ENCODE results near the gene SEMA3C.
"Not testable (repeated sequence)": the region's sequence is repeated elsewhere in the genome, so short reads cannot be mapped to it uniquely, and the experiment has no call there.

The SEMA3C gene

DNA sequence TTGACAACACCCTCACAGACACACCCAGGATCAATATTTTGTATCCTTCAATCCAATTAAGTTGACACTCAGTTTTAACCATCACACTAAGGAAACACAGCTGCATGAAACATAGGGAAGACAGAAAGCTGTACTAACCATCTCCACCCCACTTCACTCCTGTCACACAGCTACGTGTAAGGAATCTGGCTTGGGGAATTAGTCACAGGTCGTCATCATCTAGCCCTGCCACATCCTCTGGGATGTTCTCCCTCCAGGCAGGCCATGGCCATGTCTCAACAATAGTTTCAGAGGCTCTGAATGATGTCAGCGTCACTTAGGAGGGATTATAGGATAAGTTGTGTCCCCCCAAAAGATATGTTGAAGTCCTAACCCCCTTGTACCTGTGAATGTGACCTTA, 10.8 kb upstream of the SEMA3C start:
- no peak for DNase-seq
- H3K79me2 ChIP-seq (ENCODE audit: insufficient read depth, low read length), result no peaks in the 10 kb centered on the region
- no peak overlapping the region for H2AFZ ChIP-seq (ENCODE audit: low read depth, low read length)

DNA sequence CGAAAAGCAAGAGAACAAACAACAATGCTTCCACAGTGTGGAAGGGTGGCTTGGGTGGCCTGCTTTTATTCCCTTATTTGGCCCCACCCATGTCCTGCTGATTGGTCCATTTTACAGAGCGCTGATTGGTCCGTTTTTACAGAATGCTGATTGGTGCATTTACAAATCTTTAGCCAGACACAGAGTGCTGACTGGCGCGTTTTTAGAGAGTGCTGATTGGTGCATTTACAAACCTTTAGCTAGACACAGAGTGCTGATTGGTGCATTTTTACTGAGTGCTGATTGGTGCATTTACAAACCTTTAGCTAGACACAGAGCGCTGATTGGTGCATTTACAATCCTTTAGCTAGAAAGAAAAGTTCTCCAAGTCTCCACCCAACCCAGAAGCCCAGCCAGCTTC, 8.1 kb upstream of the SEMA3C start:
- ATAC-seq (ENCODE audit: insufficient read depth, low read depth); H2AFZ ChIP-seq (ENCODE audit: low read depth, low read length); H3K9me3 ChIP-seq (ENCODE audit: insufficient read depth, low read length, severe bottlenecking); H4K20me1 ChIP-seq (ENCODE audit: insufficient read depth, low read length); H3K9ac ChIP-seq (ENCODE audit: low read depth, low read length); H3K27ac ChIP-seq (ENCODE audit: low read length); H3K36me3 ChIP-seq (ENCODE audit: insufficient read depth, low read length); H3K4me2 ChIP-seq (ENCODE audit: insufficient read depth, low read length); H3K4me3 ChIP-seq (ENCODE audit: low read depth in 1 of 2, low read length in 2 of 2); H3K79me2 ChIP-seq (ENCODE audit: insufficient read depth, low read length); H3K27me3 ChIP-seq (ENCODE audit: insufficient read depth, low read length, poor library complexity); DNase-seq; H3K4me1 ChIP-seq (ENCODE audit: insufficient read depth, low read length): not testable (repeated sequence)

More for the DNA sequence above, 10.8 kb upstream of the SEMA3C start:
- no peaks in the 10 kb centered on the region for H4K20me1 ChIP-seq (ENCODE audit: insufficient read depth, low read length)
- H3K27ac ChIP-seq (ENCODE audit: low read length), result no peak overlapping the region
- no peak for TF ChIP-seq EZH2 (IDR thresholded peaks at IDR 0.05; ENCODE audit: borderline replicate concordance, low read depth, low read length, severe bottlenecking)
- TF ChIP-seq, protein P1, sequence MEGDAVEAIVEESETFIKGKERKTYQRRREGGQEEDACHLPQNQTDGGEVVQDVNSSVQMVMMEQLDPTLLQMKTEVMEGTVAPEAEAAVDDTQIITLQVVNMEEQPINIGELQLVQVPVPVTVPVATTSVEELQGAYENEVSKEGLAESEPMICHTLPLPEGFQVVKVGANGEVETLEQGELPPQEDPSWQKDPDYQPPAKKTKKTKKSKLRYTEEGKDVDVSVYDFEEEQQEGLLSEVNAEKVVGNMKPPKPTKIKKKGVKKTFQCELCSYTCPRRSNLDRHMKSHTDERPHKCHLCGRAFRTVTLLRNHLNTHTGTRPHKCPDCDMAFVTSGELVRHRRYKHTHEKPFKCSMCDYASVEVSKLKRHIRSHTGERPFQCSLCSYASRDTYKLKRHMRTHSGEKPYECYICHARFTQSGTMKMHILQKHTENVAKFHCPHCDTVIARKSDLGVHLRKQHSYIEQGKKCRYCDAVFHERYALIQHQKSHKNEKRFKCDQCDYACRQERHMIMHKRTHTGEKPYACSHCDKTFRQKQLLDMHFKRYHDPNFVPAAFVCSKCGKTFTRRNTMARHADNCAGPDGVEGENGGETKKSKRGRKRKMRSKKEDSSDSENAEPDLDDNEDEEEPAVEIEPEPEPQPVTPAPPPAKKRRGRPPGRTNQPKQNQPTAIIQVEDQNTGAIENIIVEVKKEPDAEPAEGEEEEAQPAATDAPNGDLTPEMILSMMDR (IDR thresholded peaks at IDR 0.05; ENCODE audit: borderline replicate concordance, extremely low read depth, low read length, poor library complexity, severe bottlenecking), result no peak
- H3K4me1 ChIP-seq (ENCODE audit: insufficient read depth, low read length), result no peaks in the 10 kb centered on the region
- no peaks in the 10 kb centered on the region for H3K9me3 ChIP-seq (ENCODE audit: insufficient read depth, low read length, severe bottlenecking)
- H3K36me3 ChIP-seq (ENCODE audit: insufficient read depth, low read length), result no peaks in the 10 kb centered on the region
- H3K27me3 ChIP-seq (ENCODE audit: insufficient read depth, low read length, poor library complexity), result no peaks in the 10 kb centered on the region
- no peak overlapping the region for H3K4me2 ChIP-seq (ENCODE audit: insufficient read depth, low read length)
- H3K9ac ChIP-seq (ENCODE audit: low read depth, low read length), result no peak overlapping the region
- no peak for ATAC-seq (ENCODE audit: insufficient read depth, low read depth)
- H3K4me3 ChIP-seq (ENCODE audit: low read depth in 1 of 2, low read length in 2 of 2), result no peak overlapping the region

DNA sequence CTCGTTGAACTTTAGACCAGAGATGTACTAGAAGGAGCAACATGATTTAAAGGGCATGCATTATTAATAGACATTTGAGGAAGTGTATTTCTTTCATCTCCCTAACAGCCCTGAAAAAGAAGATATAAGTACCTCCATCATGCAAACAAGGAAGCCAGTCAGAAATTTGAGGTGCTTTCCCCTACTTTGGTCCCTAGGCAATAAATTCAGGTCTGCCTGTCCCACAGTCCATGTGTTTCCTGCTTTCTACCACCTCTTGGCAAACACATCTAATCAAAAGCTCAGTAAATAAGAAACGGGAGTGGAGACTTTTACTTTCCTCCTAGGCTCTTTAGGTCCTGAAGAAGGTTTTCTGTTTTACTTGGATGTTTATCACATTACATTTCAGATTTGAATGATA, 5.2 kb upstream of the SEMA3C start:
- H3K79me2 ChIP-seq (ENCODE audit: insufficient read depth, low read length), result no peaks in the 10 kb centered on the region
- no peaks in the 10 kb centered on the region for H3K36me3 ChIP-seq (ENCODE audit: insufficient read depth, low read length)
- ATAC-seq (ENCODE audit: insufficient read depth, low read depth) (no peak), DNase-seq (no peak)
- H2AFZ ChIP-seq (ENCODE audit: low read depth, low read length), result no peak overlapping the region
- no peaks in the 10 kb centered on the region for H3K4me1 ChIP-seq (ENCODE audit: insufficient read depth, low read length)
- no peak overlapping the region for H3K27ac ChIP-seq (ENCODE audit: low read length)
- no peak overlapping the region for H3K4me3 ChIP-seq (ENCODE audit: low read depth in 1 of 2, low read length in 2 of 2)
- H3K27me3 ChIP-seq (ENCODE audit: insufficient read depth, low read length, poor library complexity), result no peaks in the 10 kb centered on the region
- H4K20me1 ChIP-seq (ENCODE audit: insufficient read depth, low read length), result no peaks in the 10 kb centered on the region
- H3K4me2 ChIP-seq (ENCODE audit: insufficient read depth, low read length), result no peak overlapping the region
- no peak overlapping the region for H3K9ac ChIP-seq (ENCODE audit: low read depth, low read length)
- no peaks in the 10 kb centered on the region for H3K9me3 ChIP-seq (ENCODE audit: insufficient read depth, low read length, severe bottlenecking)
- TF ChIP-seq EZH2 (IDR thresholded peaks at IDR 0.05; ENCODE audit: borderline replicate concordance, low read depth, low read length, severe bottlenecking), result no peak
- TF ChIP-seq, protein P1 (IDR thresholded peaks at IDR 0.05; ENCODE audit: borderline replicate concordance, extremely low read depth, low read length, poor library complexity, severe bottlenecking), result no peak

DNA sequence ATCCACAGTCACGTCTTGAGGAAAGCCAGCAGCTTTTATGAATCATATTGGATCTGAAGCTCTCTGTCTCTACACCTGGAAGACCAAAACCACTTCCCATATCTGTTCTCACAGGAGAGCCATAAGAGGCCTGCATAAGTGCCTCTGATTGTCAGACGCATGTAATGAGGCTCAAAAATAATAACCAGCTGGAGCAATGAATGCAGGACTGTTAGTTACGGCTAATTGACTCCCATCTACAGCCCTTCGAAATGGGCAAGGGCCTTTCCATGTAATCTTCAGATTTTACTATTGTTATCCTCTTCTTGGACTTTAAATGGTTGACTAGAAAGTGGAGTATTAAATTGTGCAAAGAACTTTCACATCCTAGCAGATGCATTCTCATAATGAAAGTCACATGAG, 4.4 kb upstream of the SEMA3C start:
- Histone ChIP-seq H3K4me2 (ENCODE audit: insufficient read depth, low read length) (no peak overlapping the region), H3K27ac (ENCODE audit: low read length) (no peak overlapping the region), H2AFZ (ENCODE audit: low read depth, low read length) (no peak overlapping the region)

More for the DNA sequence above, 4.4 kb upstream of the SEMA3C start:
- DNase-seq, result no peak
- Histone ChIP-seq H3K4me3 (ENCODE audit: low read depth in 1 of 2, low read length in 2 of 2) (no peak overlapping the region), H4K20me1 (ENCODE audit: insufficient read depth, low read length) (no peaks in the 10 kb centered on the region), H3K9ac (ENCODE audit: low read depth, low read length) (no peak overlapping the region), H3K79me2 (ENCODE audit: insufficient read depth, low read length) (no peaks in the 10 kb centered on the region), H3K27me3 (ENCODE audit: insufficient read depth, low read length, poor library complexity) (no peaks in the 10 kb centered on the region), H3K9me3 (ENCODE audit: insufficient read depth, low read length, severe bottlenecking) (no peaks in the 10 kb centered on the region), H3K36me3 (ENCODE audit: insufficient read depth, low read length) (no peaks in the 10 kb centered on the region), H3K4me1 (ENCODE audit: insufficient read depth, low read length) (no peaks in the 10 kb centered on the region)
- no peak for ATAC-seq (ENCODE audit: insufficient read depth, low read depth)
- TF ChIP-seq, protein P1 (IDR thresholded peaks at IDR 0.05; ENCODE audit: borderline replicate concordance, extremely low read depth, low read length, poor library complexity, severe bottlenecking), result no peak
- TF ChIP-seq EZH2 (IDR thresholded peaks at IDR 0.05; ENCODE audit: borderline replicate concordance, low read depth, low read length, severe bottlenecking), result no peak
